H9 (cell line): ENCODE results near the gene NEURL1B. TPM values are rescaled to one million over a fixed set of nuclear protein-coding genes. Genes with fewer than 3 reads are reported as not detected.

Source experiments
- DNase-seq: peaks from one replicate; pipeline ENCODE4 v3.0.0-alpha.2; 2017
- H2AFZ ChIP-seq: one replicate; pipeline ENCODE4 v1.6.1; 2013; ENCODE audit warnings: mild to moderate bottlenecking, low read length, control low read depth, moderate library complexity
- H2AK5ac ChIP-seq: 2 replicates; pipeline ENCODE4 v1.6.1; 2013; ENCODE audit warnings: low read length, control low read depth, mixed read lengths; ENCODE audit not compliant: insufficient read length
- H2BK120ac ChIP-seq: one replicate; pipeline ENCODE4 v1.6.1; 2013; ENCODE audit warnings: low read depth, mild to moderate bottlenecking, low read length, control low read depth, inconsistent platforms; ENCODE audit not compliant: poor library complexity, severe bottlenecking
- H2BK12ac ChIP-seq: 2 replicates; pipeline ENCODE4 v1.6.1; 2013; ENCODE audit warnings: low read length, control low read depth, mixed read lengths, low read depth; ENCODE audit not compliant: insufficient read length
- H2BK15ac ChIP-seq: 2 replicates; pipeline ENCODE4 v1.6.1; 2013; ENCODE audit warnings: low read depth, low read length, control low read depth
- H2BK20ac ChIP-seq: one replicate; pipeline ENCODE4 v1.6.1; 2013; ENCODE audit warnings: low read depth, mild to moderate bottlenecking, low read length, control low read depth, inconsistent platforms; ENCODE audit not compliant: poor library complexity, severe bottlenecking
- H2BK5ac ChIP-seq: 2 replicates; pipeline ENCODE4 v1.6.1; 2013; ENCODE audit warnings: low read length, control low read depth, mixed read lengths; ENCODE audit not compliant: insufficient read length
- H3K14ac ChIP-seq: 2 replicates; pipeline ENCODE4 v1.6.1; 2013; ENCODE audit warnings: low read length, control low read depth; ENCODE audit not compliant: insufficient read depth
- H3K18ac ChIP-seq: 2 replicates; pipeline ENCODE4 v1.6.1; 2013; ENCODE audit warnings: low read depth, mild to moderate bottlenecking, mixed read lengths, low read length, control low read depth; ENCODE audit not compliant: insufficient read length
- H3K23ac ChIP-seq: 2 replicates; pipeline ENCODE4 v1.6.1; 2013; ENCODE audit warnings: low read length, control low read depth, mixed read lengths, low read depth; ENCODE audit not compliant: insufficient read length
- H3K23me2 ChIP-seq: 2 replicates; pipeline ENCODE4 v1.6.1; 2013; ENCODE audit warnings: low read depth, mild to moderate bottlenecking, mixed read lengths, low read length, control low read depth; ENCODE audit not compliant: insufficient read length, poor library complexity, severe bottlenecking
- H3K27ac ChIP-seq: 2 replicates; pipeline ENCODE4 v1.5.1; 2013; ENCODE audit warnings: low read length, control low read depth, mixed read lengths, low read depth; ENCODE audit not compliant: insufficient read length
- H3K27me3 ChIP-seq: 2 replicates; pipeline ENCODE4 v1.6.1; 2013; ENCODE audit warnings: low read length, control low read depth, inconsistent platforms; ENCODE audit not compliant: insufficient read depth
- H3K4ac ChIP-seq: 2 replicates; pipeline ENCODE4 v1.6.1; 2013; ENCODE audit warnings: low read depth, mild to moderate bottlenecking, control low read depth, inconsistent platforms, low read length, moderate library complexity
- H3K4me1 ChIP-seq: 2 replicates; pipeline ENCODE4 v1.6.1; 2013; ENCODE audit warnings: low read length, control low read depth, inconsistent platforms; ENCODE audit not compliant: insufficient read depth
- H3K4me2 ChIP-seq: 2 replicates; pipeline ENCODE4 v1.6.1; 2013; ENCODE audit warnings: low read length, control low read depth, mixed read lengths; ENCODE audit not compliant: insufficient read length, insufficient read depth
- H3K56ac ChIP-seq: 2 replicates; pipeline ENCODE4 v1.6.1; 2013; ENCODE audit warnings: low read depth, mild to moderate bottlenecking, mixed read lengths, low read length, control low read depth; ENCODE audit not compliant: insufficient read length
- H3K79me1 ChIP-seq: 2 replicates; pipeline ENCODE4 v1.6.1; 2013; ENCODE audit warnings: low read depth, mild to moderate bottlenecking, moderate library complexity, low read length, control low read depth, inconsistent platforms; ENCODE audit not compliant: insufficient read depth, poor library complexity, severe bottlenecking
- H3K79me2 ChIP-seq: 2 replicates; pipeline ENCODE4 v1.6.1; 2013; ENCODE audit warnings: low read length, control low read depth, inconsistent platforms; ENCODE audit not compliant: insufficient read depth
- H3K9ac ChIP-seq: 2 replicates; pipeline ENCODE4 v1.6.1; 2013; ENCODE audit warnings: low read length, control low read depth, mixed read lengths; ENCODE audit not compliant: insufficient read length; ENCODE audit errors: extremely low read depth
- H3K9me3 ChIP-seq: one replicate; pipeline ENCODE4 v1.6.1; 2013; ENCODE audit warnings: low read depth, low read length, inconsistent platforms; ENCODE audit not compliant: control insufficient read depth
- H3T11ph ChIP-seq: one replicate; pipeline ENCODE4 v1.6.1; 2013; ENCODE audit warnings: mild to moderate bottlenecking, low read length, control low read depth, inconsistent platforms
- H4K20me1 ChIP-seq: one replicate; pipeline ENCODE4 v1.6.1; 2013; ENCODE audit not compliant: control insufficient read depth, insufficient read length, insufficient read depth
- H4K5ac ChIP-seq: 2 replicates; pipeline ENCODE4 v1.6.1; 2013; ENCODE audit warnings: low read depth, mild to moderate bottlenecking, mixed read lengths, low read length, control low read depth; ENCODE audit not compliant: insufficient read length
- H4K8ac ChIP-seq: replicated peaks from 2 replicates; pipeline ENCODE4 v1.6.1; 2013; ENCODE audit warnings: low read length, control low read depth, mixed read lengths, low read depth; ENCODE audit not compliant: insufficient read length
- H4K91ac ChIP-seq: 2 replicates; pipeline ENCODE4 v1.6.1; 2013; ENCODE audit warnings: low read depth, mild to moderate bottlenecking, moderate library complexity, mixed read lengths, low read length, control low read depth; ENCODE audit not compliant: insufficient read length
- H3K27ac Mint-ChIP-seq, 3 experiments: 2 replicates in 2 of 3; 3 replicates in 1 of 3; pipeline ENCODE4 v1.8.0; 2020 to 2021; ENCODE audit warnings: mixed read lengths in 3 of 3, mild to moderate bottlenecking in 1 of 3, moderate library complexity in 1 of 3
- H3K27me3 Mint-ChIP-seq: 2 replicates; pipeline ENCODE4 v1.8.0; 2021; ENCODE audit warnings: low read depth, mild to moderate bottlenecking, moderate library complexity, mixed read lengths
- H3K36me3 Mint-ChIP-seq, 3 experiments: 2 replicates in 2 of 3; 3 replicates in 1 of 3; pipeline ENCODE4 v1.8.0; 2020 to 2021; ENCODE audit warnings: low read depth in 3 of 3, mixed read lengths in 3 of 3; ENCODE audit not compliant: insufficient read depth in 1 of 3
- H3K4me1 Mint-ChIP-seq, 2 experiments: 2 replicates each; pipeline ENCODE4 v1.8.0; 2020; ENCODE audit warnings: mixed read lengths in 2 of 2
- H3K4me3 Mint-ChIP-seq, 2 experiments: 2 replicates in 1 of 2; 3 replicates in 1 of 2; pipeline ENCODE4 v1.8.0; 2020 to 2021; ENCODE audit warnings: mild to moderate bottlenecking in 2 of 2, mixed read lengths in 2 of 2, moderate library complexity in 1 of 2
- H3K9me3 Mint-ChIP-seq, 2 experiments: 2 replicates in 1 of 2; 3 replicates in 1 of 2; pipeline ENCODE4 v1.8.0; 2020; ENCODE audit warnings: mild to moderate bottlenecking in 2 of 2, mixed read lengths in 2 of 2, moderate library complexity in 1 of 2
- WGBS: extraction: QIAGEN DNeasy Blood & Tissue Kit; methylation state at CpG from one replicate; pipeline ENCODE4 v1.1.7; 2013; ENCODE audit warnings: missing lambda C conversion rate, low lambda C conversion rate, mixed read lengths; ENCODE audit not compliant: insufficient read length; ENCODE audit errors: extremely low coverage; 5-methylcytosine and 5-hydroxymethylcytosine counted together
- total RNA-seq: library from RNA; stranded (reverse); gene quantifications from 2 replicates; pipeline ENCODE4 v1.2.1, GENCODE V29; 2021
- TF ChIP-seq, protein P1 (sequence below): fragments of 200-600 bp; sonication (generic); conservative IDR thresholded peaks from 3 replicates; pipeline ENCODE4 v1.8.0; 2021; ENCODE audit warnings: antibody characterized with exemption, mild to moderate bottlenecking

Gene NEURL1B
- total RNA-seq, 1 experiment from 2014 or later, result 3.6 TPM

DNA sequence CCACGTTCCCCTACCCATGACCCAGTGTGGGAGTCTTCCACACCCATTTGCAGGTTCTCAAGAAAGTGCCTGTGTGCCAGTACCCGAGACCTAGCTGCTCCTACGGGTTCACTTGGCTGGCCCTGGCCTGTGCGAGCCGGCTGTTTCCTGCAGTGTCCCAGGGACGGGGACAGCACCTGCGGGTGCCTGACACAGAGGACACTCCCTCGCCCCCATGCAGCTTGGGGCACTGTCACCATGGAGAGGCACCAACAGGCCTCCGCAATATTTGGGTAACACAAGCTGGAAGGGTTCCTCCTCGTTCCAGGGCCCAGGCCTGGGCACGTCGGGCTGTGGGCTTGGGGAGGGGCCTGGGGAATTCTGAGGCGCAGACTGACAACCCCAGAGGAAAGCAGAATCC is 88.5 kb downstream of the NEURL1B start:
- Histone ChIP-seq H2BK5ac (no peak overlapping the region), H3K9ac (no peak overlapping the region), H3K14ac (no peak overlapping the region; the same call in 1 of the 2 replicates), H3K4me1 (no peaks in the 10 kb centered on the region), H2BK15ac (no peak overlapping the region), H2BK20ac (no peak overlapping the region), H3K9me3 (no peaks in the 10 kb centered on the region), H4K91ac (no peak overlapping the region), H3K4ac (no peak overlapping the region), H2AK5ac (no peak overlapping the region), H3K27me3 (no peaks in the 10 kb centered on the region), H3T11ph (no peak overlapping the region), H3K23ac (no peak overlapping the region), H3K18ac (no peak overlapping the region), H3K79me1 (no peaks in the 10 kb centered on the region), H3K27ac (no peak overlapping the region), H3K79me2 (no peaks in the 10 kb centered on the region), H4K20me1 (no peaks in the 10 kb centered on the region), H2AFZ (no peak overlapping the region), H2BK12ac (no peak overlapping the region), H4K5ac (no peak overlapping the region), H2BK120ac (no peak overlapping the region), H4K8ac (no peak overlapping the region), H3K4me2 (no peak overlapping the region), H3K23me2 (no peaks in the 10 kb centered on the region), H3K56ac (no peak overlapping the region)
- WGBS, result no CpG with 5 or more reads among the region's 13 CpGs
- Mint-ChIP-seq H3K4me1 (peaks cover 2 to 3% of the 10 kb centered on the region in 2 experiments; a peak in 2 of 4 replicates), H3K4me3 (no peak overlapping the region), H3K36me3 (no peaks in the 10 kb centered on the region), H3K27me3 (peaks cover 70% of the 10 kb centered on the region), H3K9me3 (no peaks in the 10 kb centered on the region), H3K27ac (no peak overlapping the region)
- DNase-seq, result no peak
- TF ChIP-seq, protein P1, sequence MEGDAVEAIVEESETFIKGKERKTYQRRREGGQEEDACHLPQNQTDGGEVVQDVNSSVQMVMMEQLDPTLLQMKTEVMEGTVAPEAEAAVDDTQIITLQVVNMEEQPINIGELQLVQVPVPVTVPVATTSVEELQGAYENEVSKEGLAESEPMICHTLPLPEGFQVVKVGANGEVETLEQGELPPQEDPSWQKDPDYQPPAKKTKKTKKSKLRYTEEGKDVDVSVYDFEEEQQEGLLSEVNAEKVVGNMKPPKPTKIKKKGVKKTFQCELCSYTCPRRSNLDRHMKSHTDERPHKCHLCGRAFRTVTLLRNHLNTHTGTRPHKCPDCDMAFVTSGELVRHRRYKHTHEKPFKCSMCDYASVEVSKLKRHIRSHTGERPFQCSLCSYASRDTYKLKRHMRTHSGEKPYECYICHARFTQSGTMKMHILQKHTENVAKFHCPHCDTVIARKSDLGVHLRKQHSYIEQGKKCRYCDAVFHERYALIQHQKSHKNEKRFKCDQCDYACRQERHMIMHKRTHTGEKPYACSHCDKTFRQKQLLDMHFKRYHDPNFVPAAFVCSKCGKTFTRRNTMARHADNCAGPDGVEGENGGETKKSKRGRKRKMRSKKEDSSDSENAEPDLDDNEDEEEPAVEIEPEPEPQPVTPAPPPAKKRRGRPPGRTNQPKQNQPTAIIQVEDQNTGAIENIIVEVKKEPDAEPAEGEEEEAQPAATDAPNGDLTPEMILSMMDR, result no peak
